Pulmonary artery endothelial cell (primary cell): Measurements from ENCODE around the gene KAT2A. TPM values are rescaled to one million over a fixed set of nuclear protein-coding genes. Genes with fewer than 3 reads are reported as not detected.

Experiments
- DNase-seq: peaks from one replicate; pipeline ENCODE4 v3.0.0-alpha.2; 2011; ENCODE audit warnings: low read depth, low spot score
- total RNA-seq: library from RNA; depleted of rRNA; stranded (reverse); fragments of >200 nt; gene quantifications from 2 replicates; pipeline ENCODE4 v1.2.3, GENCODE V29; 2014

Gene KAT2A
- total RNA-seq, 1 donor from 2014 or later, result 7.1 TPM

DNA sequence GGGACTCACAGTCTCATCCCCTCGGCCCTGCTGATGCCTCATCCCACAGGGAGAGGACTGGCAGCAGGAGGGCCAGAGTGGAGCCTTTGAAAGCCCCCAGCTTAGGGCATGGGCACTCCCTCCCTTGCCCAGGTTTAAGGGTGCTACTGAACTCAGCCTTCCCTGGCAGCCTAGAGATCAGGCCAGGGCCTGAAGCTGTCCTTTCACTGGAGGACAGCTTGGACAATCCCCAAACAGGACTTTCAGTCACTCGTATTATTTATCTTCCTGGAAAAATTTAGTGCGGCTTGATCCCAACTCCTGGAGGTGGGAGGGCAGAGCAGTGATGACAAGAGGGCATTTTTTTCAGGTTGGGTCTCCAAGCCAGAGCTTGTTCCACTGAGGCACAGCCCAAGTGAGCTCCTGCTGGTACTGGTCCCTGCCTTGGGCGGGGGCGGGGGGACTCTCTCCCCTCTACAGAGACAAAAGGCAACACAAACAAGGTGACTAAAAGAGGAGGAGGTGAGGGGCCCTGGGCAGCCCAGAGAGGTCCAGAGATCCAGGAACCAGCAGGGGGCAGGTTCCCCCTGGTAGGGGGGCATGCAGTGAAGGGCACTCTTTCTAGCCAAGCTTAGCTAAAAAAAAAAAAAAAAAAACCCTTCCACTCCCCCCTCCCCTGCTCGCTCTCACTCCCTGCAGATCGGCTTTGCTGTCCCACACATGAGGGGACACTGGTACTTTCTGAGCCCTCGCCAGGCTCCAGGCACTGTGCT lies 24.6 kb downstream of the KAT2A start:
- DNase-seq, result no peak

DNA sequence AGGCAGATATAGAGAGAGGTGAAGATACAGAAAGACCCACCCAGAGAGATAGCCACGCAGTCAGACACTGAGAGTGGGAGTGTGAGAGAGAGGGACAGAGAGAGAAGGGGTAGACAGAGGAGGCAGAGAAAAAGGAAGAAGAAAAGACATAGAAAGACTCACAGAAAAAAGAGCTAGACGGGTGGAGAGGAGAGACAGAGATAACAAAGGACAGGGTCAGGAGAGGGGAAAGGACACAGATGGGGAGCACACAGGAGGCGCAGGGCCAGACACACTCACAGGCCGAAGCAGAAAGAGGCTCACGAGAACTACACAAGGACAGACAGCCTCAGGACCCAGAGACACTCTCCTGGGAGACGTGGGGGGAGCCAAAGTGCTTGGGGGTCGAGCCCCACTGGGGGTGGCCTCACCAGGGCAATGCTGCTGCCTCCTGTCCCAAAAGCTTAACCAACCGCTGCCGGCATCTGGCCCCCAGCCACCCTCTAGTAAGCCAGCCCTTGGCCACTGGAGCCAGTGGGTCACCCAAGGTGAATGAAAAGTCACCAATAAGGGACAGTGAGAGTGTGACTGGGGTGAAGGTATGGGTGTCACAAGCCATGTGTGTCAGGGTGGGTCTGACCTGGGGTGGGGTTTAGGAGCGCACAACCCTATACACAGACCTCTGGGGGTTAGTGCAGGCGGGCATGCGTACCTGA lies 26.6 kb downstream of the KAT2A start:
- DNase-seq, result no peak

DNA sequence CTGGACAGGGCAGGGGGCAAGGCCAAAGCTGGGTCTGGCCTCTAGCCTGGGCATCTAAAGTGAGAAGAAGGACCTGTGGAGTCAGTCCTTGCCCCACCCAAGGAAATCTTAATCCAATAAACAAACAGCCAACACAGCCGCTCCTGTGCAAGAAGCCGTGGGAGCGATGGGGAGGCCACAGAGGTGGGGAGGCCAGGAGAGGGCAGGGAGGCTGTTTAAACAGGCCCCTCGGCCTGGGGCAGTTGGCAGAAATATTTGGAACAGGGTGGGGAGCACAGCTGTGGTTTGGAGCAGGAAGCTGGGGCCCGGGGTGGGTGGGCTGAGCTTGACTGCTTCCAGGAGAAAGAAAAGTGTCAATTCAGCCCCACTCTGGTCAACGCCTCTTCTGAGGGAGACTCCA lies 28.2 kb downstream of the KAT2A start:
- DNase-seq, result no peak

DNA sequence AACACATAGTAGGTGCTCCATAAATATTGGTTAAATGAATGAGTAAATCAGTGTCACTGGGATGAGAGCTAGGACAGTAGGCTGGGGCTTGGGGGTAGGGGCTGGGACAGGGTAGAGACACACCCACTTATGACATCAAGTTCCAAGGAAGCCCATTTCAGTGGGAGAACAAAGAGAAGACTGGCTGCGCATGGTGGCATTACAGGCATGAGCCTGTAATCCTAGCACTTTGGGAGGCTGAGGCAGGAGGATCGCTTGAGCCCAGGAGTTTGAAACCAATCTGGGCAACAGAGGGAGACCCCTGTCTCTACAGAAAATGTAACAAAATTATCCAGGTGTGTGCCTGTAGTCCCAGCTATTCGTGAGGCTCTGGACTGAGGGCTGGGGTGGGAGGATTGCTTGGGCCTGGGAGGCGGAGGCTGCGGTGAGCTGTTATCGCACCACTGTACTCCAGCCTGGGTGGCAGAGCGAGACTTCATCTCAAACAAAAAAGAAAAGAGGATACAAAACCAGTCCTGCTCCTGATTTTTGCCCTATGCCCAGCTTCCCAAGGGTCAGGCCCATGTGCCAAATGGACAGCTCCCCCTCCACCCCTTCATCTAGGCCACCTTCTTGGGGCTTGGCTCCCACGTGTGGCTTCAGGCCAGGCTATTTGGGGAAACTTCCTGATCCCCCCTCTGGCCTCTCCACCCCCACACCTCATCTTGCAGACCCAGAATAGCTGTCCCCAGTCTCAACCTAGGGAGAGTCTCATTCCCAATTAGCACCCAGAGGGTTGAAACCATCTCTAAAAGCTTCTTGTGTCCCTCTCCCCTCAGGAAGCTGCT lies 30.0 kb downstream of the KAT2A start:
- no peak for DNase-seq

DNA sequence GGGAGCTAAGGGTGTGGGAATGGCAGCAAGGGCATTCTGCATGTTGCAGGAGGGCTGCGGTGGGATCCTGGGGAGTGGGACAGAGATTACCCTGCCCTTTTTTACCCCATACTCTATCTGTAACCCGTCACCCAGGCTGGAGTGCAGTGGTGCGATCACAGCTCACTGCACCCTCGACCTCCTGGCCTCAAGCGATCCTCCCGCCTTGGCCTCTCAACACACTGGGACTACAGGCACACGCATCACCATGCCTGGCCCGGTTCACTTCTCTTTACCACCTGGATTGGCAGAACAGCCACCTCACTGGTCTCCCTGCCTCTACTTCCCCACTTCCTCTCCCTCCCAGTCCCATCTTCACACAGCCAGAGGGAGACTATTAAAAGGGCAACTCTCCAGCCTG lies 32.4 kb downstream of the KAT2A start:
- DNase-seq, result no peak

DNA sequence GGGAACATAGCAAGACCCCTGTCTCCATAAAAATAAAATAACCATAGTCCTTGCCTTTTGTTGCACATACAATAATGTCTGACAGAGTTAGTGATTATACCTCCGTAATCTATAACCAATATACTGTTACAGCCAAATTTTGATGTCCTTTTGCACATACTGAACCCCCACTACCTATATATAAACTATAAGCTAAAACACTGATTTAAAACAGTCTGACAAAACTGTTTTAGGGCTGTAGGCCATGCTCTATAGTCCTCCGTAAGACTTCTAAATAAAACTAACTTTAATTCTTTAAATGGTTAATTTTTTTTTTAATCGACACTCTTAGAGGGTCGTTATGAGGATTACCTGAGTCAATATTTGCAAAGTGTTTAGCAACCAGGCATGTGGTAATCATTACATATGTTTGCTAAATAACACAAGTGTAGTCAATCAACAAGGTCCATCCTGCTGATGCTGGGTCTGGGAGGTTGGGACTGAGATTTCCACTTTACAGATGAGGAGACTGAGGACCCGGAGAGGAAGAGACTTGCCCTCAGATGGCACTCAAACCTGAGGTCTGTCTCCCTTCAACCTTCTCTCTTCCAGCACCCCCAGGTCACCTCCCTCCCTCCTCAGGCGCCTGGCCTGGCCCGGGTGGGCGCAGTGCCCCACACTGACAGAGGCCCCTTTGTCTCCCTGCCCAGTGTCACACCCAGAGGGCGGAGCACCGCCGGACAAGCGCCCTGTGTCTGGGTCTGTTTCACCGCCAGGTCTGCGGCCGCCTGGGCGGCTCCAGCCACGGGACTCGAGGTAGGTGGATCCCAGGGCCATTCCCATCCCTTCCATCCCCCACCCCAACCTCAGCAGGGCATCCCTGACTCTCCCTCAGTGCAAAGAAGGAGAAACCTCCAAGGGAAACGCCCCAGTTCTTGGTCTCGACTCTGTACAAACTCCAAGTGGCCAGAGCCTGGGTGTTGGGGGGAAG lies 33.1 kb downstream of the KAT2A start:
- no peak for DNase-seq

DNA sequence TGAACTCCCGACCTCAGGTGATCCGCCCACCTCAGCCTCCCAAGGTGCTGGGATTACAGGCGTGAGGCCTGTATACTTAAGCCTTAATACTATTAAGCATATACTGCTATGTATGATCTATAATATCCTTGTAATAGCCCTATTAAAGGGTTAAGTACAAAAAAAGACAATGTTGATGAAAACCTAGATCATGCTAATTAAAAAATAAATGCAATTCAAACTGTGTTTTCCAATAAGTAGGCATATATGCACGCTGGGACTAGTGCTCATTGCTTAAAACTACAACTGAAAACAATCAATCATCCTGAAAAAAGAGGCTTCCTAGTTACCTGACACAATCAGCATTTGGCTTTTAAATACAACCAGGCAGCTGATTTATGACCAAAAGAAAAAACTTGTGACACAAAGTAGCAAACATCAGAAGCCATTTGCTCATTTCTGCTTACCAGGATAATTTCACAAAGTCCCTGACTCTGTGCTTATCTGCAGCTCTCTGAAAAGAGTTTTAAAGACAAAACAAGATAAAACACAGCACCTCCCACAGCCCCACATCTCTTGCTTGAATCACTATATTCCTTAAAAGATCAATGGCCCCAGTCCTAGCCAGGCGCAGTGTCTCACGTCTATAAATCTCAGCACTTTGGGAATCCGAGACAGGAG lies 34.0 kb downstream of the KAT2A start:
- no peak for DNase-seq

DNA sequence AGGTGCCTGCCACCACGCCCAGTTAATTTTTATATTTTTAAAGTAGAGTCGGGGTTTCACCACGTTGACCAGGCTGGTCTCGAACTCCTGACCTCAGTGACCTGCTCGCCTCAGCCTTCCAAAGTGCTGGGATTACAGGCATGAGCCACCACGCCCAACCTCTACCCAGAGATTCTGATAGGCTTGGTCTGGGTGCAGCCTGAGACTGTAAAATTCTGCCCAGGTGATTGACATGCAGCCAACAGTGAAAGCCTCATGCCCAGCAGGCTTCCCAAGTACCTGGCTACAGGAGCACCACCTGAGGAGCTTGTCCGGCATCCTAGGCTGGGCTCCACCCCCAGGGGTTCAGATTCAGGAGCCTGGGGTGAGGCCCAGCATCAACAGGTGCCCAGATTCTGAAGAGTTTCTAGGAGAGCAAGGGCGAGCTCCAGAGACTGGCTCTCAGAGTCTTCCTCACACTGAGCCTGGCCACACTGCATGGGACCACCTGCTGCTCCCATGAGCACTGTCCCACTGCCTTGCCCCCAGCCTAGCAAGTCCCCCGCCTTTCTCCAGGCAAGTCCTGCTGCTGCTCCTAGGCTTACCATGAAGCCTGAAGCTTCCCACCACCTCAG lies 39.5 kb downstream of the KAT2A start:
- DNase-seq, result no peak

DNA sequence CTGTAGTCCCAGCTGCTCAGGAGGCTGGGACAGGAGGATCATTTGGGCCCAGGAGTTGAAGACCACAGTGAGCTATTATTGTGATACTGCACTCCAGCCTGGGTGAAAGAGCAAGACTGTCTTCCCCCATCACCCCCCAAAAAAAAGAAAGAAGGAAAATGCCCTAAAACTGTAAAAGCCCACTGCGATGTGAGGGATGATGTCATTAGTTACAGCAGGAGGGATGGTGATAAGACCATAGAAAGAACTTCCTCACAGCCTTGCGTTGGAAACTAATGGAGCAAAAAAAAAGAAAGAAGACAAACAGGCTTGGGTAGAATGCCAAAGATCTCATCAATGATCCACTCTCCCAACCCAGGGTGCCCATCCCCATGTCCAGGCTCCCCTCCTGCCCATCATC lies 41.6 kb downstream of the KAT2A start:
- no peak for DNase-seq

DNA sequence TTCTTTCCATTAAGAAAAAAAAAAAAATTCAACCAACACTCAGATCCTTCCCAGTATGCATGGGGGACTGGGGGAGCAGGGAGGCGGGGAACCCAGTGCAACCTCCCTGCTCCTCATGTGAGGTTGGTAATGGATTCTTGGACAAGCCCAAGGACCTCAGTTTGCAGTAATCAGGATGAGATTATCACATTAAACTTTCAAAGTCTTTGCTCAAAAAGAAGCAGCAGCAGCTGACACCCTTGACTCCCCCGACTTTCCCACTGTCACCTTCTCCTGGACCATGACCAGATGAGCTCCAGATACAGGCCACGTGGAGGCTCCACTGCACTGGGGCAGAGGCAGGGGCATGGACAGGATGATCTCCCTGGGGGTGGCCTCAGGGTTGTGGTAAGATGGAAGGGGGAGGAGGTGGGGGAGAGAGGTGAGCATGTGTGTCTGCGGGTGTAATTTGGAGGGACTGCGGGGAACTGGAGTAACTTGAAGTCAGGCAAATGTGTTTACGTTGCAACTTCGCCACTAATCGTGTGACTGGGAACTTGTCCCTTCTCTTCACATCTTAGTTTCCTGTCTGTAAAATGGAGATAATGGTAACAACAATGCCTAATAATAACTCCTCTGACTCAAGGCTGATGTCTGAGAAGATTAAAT lies 42.6 kb downstream of the KAT2A start:
- no peak for DNase-seq

DNA sequence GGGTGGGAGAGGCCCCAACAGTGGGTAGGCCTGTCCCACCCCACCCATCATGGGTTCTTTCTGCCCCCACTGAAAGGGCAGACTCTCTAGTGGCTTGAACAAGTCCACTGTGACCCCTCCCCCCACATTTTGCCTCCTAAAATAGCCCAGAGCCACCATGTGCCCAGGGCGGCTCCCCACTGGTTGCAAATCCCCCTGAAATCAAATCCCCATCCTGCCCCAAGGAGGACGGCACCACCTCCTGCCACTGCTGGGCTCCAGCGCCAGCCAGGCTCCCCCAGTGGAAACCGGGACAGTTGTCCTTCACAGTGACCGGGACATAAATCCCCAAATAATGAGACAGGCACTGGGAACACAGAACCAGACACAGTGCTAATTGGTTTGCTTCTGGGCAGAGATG lies 43.4 kb downstream of the KAT2A start:
- no peak for DNase-seq

DNA sequence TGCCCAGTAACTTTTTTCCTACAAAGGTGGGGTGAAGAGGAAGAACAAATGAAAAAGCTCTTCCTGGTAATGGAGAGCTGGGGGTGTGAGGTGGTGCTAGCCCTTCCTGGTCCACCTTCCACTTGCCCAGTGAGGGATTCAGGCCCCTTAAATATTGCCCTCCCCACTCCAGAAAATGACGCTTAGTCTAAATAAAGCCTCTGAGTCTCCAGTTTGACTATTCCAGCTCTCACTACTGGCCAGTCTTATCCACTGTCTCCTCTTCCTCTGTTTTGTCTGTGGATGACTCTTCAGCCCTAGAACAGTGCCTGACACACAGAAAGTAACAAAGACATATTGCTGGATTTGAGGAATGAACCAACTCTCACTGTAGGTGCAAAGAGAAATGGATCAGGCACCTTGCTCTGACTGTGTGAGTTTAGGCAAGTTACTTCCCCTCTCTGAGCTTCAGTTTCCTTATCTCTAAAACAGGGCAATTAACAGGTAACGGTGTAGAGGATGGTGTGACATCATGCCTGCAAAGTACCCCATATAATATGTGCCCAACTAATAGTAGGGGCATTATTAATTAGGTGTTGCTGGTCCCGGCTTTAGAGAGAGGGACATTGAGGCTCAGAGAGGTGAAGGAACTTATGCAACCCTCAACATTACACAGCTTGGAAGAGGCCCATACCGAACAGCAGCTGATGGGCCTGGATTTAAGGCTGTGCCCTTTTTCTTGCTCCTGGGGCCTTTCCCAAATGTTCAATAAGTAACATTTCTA lies 44.2 kb downstream of the KAT2A start:
- no peak for DNase-seq

DNA sequence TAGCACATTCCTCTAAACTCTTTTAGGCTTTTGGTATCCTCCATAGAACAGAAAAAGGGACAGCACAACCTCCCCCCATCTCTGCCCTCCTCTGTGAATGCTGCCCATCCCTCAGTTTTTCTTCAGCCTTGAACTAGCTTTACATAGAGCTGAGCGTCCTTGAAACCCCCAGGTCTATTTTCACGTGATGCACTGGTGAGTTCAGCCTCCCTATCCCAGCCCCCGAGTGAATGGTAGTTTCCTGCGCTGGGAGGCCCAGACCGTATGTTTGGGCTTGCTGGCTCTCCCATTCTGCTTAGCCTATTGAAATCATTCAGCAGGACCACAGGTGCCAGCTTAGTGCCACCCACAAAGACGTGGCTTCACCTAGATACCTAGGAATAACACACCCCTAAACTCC lies 45.4 kb downstream of the KAT2A start:
- DNase-seq, result no peak

DNA sequence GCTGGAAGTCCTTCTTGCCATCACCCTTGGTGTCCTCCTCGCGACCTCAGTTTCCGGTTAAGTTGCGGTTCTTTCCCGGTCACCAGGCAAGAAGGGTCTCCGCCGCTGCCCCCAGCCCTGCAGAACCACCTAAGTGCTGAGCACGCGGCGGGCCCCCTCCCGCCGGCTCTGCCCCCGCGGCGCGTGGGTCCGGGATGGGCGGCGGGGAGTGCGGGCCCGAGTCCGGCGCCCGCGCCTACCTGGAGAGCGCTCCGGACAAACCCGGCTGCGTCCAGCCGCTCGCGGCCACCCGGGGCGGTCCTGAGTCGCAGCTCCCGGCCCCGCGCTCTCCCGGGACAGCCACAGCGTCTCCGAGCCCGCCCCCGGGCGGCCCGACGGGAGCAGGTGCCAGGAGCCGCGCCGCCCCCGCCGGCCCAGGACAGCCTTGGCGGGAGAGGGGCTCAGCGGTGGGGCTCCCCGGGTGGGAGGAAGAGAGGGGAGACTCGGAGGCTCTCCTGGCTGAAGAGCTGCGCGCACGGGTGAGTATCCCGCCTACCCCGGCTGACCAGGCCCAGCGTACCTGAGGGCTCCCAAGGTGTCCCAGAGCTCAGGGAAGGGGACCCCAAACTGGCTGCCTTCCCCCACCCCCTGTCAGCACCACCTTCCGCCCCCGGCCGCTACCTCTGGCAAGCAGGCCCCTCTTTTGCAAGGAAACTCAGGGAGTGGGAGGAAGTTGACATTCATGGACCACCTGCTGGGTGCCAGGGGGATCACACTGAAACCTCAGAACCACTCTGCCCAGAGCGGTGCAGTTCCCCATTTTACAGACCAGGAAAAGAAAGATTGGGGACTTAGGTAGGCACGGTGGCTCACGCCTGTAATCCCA lies 48.6 kb downstream of the KAT2A start:
- DNase-seq, result no peak

DNA sequence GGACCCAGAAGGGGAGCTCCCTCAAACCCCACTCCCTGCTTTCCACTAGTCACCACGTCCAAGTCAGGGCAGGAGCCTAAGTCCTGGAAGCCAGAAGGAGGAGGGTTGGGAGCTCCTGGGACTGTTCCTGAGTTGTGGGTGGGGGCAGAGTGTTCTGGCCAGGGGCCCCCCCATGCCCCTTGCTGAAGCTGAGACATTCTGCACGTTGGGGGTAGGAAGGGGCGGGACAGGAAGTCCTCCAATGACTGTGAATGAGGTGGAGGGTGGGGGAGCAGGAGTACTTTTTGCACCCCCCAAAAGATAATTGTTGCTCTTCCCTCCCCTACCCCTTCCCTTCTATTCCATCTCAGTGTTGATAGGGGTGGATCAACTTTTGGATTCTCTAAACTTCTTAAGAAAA lies 49.4 kb downstream of the KAT2A start:
- DNase-seq, result no peak

DNA sequence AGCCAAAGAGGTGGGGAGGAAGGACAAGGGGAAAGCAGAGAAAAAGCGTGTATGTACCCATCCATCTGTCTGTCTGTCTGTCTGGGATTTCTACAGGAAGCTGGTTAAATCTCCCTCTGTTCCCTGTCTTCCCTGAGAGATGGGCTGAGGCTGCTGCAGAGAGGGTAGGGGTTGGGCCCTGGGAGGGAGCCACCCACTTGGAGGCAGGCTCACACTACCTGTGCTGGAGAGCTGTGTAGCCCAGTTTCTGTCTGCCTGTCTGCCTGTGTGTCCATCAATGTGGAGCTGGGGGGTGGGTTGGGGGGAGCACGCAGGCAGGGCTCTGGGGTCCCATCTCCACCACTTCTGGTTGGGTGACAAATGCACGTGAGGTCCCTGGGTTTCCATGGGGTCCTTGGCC lies 52.2 kb downstream of the KAT2A start:
- no peak for DNase-seq

DNA sequence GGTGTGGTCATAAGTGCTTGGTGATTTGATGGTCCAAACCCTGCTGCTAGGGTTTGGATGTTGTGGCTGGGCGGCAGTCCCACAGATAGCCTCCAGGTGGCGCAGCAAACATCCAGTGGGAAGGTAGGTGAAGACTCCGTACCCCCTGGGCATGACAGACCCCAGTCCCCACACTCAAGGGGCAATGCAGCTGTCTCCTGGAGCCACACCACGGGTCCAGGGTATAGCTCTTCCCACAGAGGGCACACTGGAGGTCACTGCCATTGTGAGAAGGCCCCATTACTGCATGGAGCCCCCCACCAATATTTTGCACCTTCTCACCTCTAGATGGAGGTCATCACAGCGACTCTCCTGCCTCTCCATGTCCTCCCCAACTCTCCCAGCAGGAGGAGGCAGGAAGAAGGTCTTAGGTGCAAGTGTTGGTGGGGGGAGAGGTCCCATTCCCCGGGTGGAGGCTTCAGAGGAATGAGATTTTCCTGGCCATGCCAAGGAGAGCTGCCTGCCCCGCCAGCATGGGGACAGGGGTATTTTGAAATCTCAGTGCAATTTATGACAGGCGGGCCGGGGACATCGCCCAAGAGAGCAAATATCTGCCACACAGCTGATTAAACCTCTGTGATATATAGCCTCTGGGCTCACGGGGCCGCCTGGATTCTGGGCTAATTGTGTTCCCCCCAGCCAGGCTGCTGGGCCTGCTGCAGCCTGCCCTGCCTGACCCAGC lies 53.6 kb downstream of the KAT2A start:
- DNase-seq, result no peak
